GM12892 (cell line): ENCODE data around the gene MAGEA8. TPM values are rescaled to one million over a fixed set of nuclear protein-coding genes. Genes with fewer than 3 reads are reported as not detected.
"Not testable (repeated sequence)": the region's sequence is repeated elsewhere in the genome, so short reads cannot be mapped to it uniquely, and the experiment has no call there.

Experiments
- DNase-seq: peaks from one replicate; pipeline ENCODE4 v3.0.0; 2011; ENCODE audit not compliant: insufficient read length
- FAIRE-seq: peaks from 2 replicates; lab custom pipeline; 2011; peaks lifted over from hg19 to GRCh38; lab: Jason Lieb, UNC
- POLR2A ChIP-seq: IDR thresholded peaks from 2 replicates; pipeline ENCODE4 v1.6.1; 2011; ENCODE audit warnings: low read depth, low read length, control low read depth
- POLR2AphosphoS5 ChIP-seq: IDR thresholded peaks from 2 replicates; pipeline ENCODE4 v1.6.1; 2011; ENCODE audit warnings: low read depth, low read length, control low read depth
- TAF1 ChIP-seq: IDR thresholded peaks from 2 replicates; pipeline ENCODE4 v1.6.1; 2011; ENCODE audit warnings: low read depth, mild to moderate bottlenecking, control low read depth, low read length, borderline replicate concordance
- polyA plus RNA-seq: library from polyadenylated mRNA; unstranded; fragments of >200 nt; gene quantifications from one replicate; pipeline ENCODE4 v1.2.1, GENCODE V29; 2012; ENCODE audit warnings: missing spikeins, inconsistent platforms; ENCODE audit not compliant: missing spikeins

The MAGEA8 gene
- not detected for polyA plus RNA-seq

GRCh38 chrX:149881081-149881711, at the start of gene MAGEA8:
MAGEA8 (plus strand) TSS chrX:149881183; CDS start chrX:149884273, 3,090 bp downstream.
- DNase-seq: no peak
- no peak for TF ChIP-seq TAF1
- no peak for TF ChIP-seq POLR2AphosphoS5
- TF ChIP-seq POLR2A: no peak
- no peak for FAIRE-seq

- FAIRE-seq: no peak
- no peak for DNase-seq
- no peak for TF ChIP-seq POLR2A
- no peak for TF ChIP-seq POLR2AphosphoS5
- no peak for TF ChIP-seq TAF1
These were observed 49.5 kb upstream of the MAGEA8 start for GRCh38 chrX:149831473-149831872.

- DNase-seq, FAIRE-seq: not testable (repeated sequence)
These were observed 44.3 kb upstream of the MAGEA8 start for GRCh38 chrX:149836728-149837127.

GRCh38 chrX:149837167-149837566, 43.8 kb upstream of the MAGEA8 start:
- FAIRE-seq (no peak), DNase-seq (no peak)
- TF ChIP-seq TAF1 (no peak), POLR2AphosphoS5 (no peak), POLR2A (no peak)

- no peak for FAIRE-seq
- TF ChIP-seq POLR2A: no peak
- no peak for TF ChIP-seq POLR2AphosphoS5
- TF ChIP-seq TAF1: no peak
These were observed 43.3 kb upstream of the MAGEA8 start for GRCh38 chrX:149837639-149838038.

GRCh38 chrX:149841929-149842328, 39.1 kb upstream of the MAGEA8 start:
- DNase-seq (no peak), FAIRE-seq (no peak)
- no peak for TF ChIP-seq POLR2A
- no peak for TF ChIP-seq TAF1
- TF ChIP-seq POLR2AphosphoS5: no peak

More at GRCh38 chrX:149837639-149838038, 43.3 kb upstream of the MAGEA8 start:
- DNase-seq: no peak

- TF ChIP-seq POLR2A (no peak), POLR2AphosphoS5 (no peak), TAF1 (no peak)
- FAIRE-seq: no peak
- DNase-seq: no peak
These were observed 35.6 kb upstream of the MAGEA8 start for GRCh38 chrX:149845385-149845784.

GRCh38 chrX:149846789-149847188, 34.2 kb upstream of the MAGEA8 start:
- TF ChIP-seq TAF1: no peak
- no peak for TF ChIP-seq POLR2A
- TF ChIP-seq POLR2AphosphoS5: no peak
- FAIRE-seq: no peak
- DNase-seq: no peak

- TF ChIP-seq TAF1 (no peak), POLR2A (no peak), POLR2AphosphoS5 (no peak)
- FAIRE-seq: no peak
These were observed 32.1 kb upstream of the MAGEA8 start for GRCh38 chrX:149848855-149849254.

GRCh38 chrX:149849787-149850186, 31.2 kb upstream of the MAGEA8 start:
- no peak for FAIRE-seq
- no peak for DNase-seq
- TF ChIP-seq POLR2AphosphoS5 (no peak), POLR2A (no peak), TAF1 (no peak)

More at GRCh38 chrX:149848855-149849254, 32.1 kb upstream of the MAGEA8 start:
- no peak for DNase-seq

GRCh38 chrX:149851864-149852263, 29.1 kb upstream of the MAGEA8 start:
- FAIRE-seq (no peak), DNase-seq (no peak)
- TF ChIP-seq TAF1 (no peak), POLR2A (no peak), POLR2AphosphoS5 (no peak)

GRCh38 chrX:149853925-149854324, 27.1 kb upstream of the MAGEA8 start:
- FAIRE-seq (no peak), DNase-seq (no peak)
- TF ChIP-seq POLR2AphosphoS5: no peak
- no peak for TF ChIP-seq TAF1
- TF ChIP-seq POLR2A: no peak

- FAIRE-seq (no peak), DNase-seq (no peak)
- TF ChIP-seq POLR2AphosphoS5 (no peak), POLR2A (no peak), TAF1 (no peak)
These were observed 22.4 kb upstream of the MAGEA8 start for GRCh38 chrX:149858592-149858991.
